ENCODE data around the gene COPS8.

The COPS8 gene

GRCh38 chr2:237099804-237100203 lies 14.1 kb downstream of the COPS8 start:
- DNase-seq (ENCODE audit: low spot score) = no peak

DNA sequence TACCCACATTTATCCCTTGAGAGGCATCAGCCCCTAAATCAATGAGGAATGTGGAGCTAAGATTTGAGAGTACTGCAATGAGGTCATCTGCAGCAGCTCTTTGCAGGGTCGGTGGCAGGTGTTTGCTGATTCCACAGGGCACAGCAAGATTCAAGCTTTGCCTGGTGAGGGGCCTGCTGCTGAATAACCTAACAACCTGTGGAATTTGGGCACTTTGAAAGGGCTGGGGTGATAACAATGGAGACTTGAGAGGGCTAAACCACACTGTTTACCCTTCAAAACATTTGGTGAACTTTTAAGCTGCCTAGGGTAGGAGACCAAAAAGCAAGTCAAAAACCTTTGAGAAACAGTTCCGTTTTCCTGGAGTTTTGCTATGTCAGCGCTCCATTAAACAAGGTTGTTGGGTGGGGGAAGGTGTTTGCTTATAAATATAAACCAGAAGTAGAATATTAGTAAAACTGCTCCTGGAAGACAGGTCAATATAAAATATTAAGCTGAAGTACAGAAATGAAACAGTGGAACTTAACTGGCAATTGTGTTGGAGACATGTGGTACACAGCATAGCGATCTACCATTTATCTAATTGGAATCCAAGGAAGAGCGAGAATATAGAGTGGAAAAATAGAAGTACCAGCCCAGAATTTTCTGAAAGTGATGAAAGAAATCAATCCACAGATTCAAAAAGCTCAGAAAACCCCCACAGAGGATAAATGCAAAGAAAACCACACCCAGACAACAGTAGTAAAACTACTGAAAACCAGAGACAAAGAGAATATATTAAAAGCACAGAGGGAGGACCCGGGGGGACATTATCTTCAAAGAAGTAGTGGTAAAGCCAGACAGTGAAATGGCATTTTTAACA lies 15.7 kb downstream of the COPS8 start:
- no peak for DNase-seq (ENCODE audit: low spot score)

- no peak for DNase-seq (ENCODE audit: low spot score)
These were observed 16.7 kb downstream of the COPS8 start for GRCh38 chr2:237102428-237102827.

DNA sequence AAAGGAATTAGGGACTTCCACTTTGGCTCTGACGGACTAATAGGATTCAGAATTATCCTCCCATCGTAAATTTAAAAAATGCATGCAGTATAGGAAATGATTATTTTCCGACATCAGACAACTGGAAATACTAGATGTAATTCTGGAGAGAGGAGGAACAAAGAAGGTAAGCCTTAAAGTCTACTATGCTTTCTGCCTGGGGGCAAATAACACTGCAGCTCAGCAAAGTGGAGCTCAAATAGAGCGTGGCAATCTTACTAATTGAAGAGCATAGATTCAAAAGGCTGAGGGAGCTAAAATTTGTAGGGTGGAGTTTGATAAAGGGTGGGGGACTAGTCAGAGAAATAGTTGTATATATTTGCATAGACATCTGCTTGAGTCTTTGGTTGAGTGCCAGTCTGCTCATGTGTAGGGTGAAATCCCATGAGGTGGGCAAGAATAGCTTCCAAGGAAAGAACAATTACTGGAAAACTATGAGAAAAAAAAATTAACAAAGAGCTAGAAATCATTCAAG lies 23.8 kb downstream of the COPS8 start:
- no peak for DNase-seq (ENCODE audit: low spot score)

DNA sequence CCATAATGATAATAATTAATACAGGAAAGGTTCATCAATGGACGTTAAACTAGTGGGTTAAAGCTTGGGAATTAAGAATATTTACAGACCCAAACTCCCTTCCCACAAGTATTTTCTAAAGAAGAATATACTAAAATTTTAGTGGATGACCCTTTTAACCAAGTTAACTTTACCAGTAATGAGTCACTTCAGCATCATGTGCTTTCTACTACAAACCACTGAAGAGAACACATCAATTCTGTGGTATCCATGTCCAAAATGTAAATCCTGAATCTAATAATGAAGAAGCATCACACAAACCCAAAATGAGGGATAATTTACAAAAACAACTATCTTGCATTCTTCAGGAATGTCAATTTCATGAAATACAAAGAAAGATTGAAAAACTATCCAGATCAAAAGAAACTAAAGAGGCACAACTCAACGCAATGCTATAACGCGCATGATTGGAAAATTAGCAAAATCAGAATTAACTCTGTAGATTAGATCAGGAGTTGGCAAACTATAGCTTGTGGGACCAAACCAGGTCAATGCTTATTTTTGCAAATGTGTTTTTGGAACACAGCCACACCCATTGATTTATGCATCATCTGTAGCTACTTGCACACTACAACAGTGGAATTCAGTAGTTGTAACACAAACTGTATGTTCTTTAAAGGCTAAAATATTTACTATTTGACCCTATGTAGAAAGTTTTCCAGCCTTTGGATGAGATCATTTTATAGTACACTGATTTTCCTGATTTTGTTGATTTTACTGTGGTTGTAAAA lies 27.5 kb downstream of the COPS8 start:
- no peak for DNase-seq (ENCODE audit: low spot score)

GRCh38 chr2:237115870-237116269 lies 30.2 kb downstream of the COPS8 start:
- no peak for DNase-seq (ENCODE audit: low spot score)

DNA sequence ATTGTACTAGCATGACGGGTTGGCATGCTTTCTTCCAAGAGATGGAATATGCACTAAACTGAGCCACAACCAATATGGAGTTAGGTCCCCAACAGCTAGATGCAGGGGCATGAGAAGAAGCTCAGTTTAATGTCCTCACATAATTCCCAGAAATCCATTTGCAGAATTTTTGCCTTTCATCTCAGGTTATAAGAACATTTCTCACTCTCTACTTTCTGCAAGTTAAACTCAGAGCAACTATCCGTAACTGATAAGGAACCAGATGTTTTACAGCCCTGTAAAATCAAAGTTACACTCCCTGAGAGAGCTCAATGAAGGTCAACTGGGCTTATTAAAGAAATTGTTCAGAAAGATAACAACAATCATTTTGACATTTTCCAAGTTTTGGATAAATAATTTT lies 30.7 kb downstream of the COPS8 start:
- no peak for DNase-seq (ENCODE audit: low spot score)

GRCh38 chr2:237118025-237118424 lies 32.3 kb downstream of the COPS8 start:
- DNase-seq (ENCODE audit: low spot score) = no peak

GRCh38 chr2:237118561-237119155 lies 33.0 kb downstream of the COPS8 start:
- DNase-seq (ENCODE audit: low spot score) = no peak

DNA sequence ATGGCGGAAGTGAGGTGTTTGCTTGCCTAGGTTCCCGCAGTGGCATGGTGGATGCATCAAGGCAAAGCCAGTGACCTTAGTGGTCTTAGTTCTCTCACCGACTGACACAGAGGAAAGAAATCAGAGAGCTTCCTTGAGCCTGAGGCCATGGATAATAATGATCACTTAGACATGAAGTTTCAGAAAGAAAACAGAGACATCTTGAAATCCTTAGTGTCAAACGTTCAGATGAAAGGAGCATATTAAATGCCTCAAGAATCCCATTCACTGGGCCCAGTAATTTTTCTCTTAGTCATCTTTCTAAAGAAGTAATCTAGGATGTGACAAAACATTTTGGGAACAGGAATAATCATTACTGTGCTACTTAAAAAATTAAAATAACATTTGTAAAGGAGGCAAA lies 35.2 kb downstream of the COPS8 start:
- DNase-seq (ENCODE audit: low spot score) = no peak

DNA sequence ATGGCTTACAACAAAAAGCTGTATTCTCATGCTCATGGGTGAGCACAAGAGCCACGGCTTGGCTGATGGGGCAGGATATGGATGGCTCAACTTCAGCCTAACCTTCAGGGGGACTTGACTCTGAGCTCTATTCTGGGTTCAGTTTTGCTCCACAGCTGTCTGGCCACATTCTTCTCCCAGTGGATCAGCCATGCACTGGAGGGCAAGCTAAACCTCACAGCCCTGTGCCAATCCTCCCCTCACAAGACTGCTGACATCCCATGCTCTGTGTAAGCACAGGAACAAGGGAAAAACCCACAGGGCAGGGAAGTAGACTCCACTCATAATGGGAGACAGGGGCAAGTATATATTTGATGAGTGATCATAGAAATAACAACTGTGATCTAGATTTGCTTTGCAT lies 35.6 kb downstream of the COPS8 start:
- no peak for DNase-seq (ENCODE audit: low spot score)

- peak; percentile 52 for DNase-seq (ENCODE audit: low spot score)
These were observed 36.6 kb downstream of the COPS8 start for GRCh38 chr2:237122214-237122666.

DNA sequence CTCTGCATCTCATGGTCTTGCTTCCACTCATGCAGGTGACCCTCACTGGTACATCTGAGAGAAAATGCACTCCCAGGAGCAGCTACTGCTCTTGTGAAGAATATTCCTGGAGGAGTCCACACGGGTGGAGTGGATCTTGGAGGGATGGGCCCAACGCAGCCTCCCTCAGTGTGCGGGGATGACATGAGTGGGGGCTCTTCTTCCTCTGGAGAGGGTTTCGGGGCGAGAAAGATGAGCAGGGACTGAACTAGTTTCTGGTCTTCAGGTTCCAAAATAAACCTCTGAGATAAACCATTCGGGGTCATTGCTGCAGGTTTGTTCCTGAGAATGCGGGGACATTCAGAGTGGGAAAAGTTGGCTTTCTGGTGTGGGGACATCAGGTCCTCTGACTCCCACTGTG lies 39.1 kb downstream of the COPS8 start:
- no peak for DNase-seq (ENCODE audit: low spot score)

DNA sequence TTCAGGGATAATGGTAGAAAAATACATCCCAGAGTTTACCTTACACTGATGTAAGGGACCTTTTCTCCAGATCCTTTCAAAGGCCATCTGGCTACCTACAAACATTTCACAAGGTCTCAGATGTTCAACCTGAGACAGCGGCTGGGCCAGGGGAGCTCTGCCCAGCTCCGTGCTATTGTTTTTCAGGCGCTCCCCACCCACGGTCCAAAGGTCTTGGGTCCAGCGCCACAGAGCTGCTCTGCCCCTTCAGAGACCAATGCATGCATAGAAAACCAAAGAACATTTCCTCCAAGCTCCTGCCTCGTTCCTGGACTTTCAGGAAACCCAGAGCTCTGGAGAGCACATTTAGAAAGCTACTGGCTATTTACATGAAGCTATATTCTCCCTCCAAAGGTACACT lies 40.3 kb downstream of the COPS8 start:
- no peak for DNase-seq (ENCODE audit: low spot score)

DNA sequence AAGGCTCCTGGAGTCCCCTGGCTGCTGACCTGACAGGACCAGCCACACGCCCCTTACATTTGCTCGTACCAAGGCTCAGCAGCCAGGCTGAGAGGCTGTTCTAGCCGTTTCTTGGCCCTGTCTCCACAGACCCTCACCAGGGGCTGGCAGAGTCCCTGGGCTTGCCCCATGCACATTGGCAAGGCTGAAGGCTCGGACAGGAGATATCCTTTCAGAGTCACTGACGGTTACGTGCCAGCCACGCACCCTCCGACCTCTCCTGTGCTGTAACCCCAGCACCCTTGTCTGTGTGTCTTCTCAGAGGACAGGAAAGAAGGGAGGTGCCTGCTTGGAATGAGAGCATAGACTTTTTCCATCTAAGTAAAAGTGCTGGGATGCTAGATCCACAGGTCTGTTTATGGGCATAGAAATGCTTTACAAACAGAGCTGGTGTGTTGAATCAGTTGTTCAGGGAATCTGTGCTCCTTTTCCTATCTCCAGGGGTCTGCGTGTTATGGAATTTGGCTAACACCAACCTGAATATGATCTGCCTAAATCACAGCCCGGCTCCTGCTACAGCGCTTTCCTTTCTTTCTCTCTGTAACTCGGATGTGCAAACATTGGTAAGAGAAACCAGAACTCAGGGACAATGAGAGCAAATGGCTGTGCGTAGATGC lies 41.0 kb downstream of the COPS8 start:
- DNase-seq (ENCODE audit: low spot score) = no peak

- no peak for DNase-seq (ENCODE audit: low spot score)
These were observed 42.5 kb downstream of the COPS8 start for GRCh38 chr2:237128026-237128703.

- no peak for DNase-seq (ENCODE audit: low spot score)
These were observed 43.3 kb downstream of the COPS8 start for GRCh38 chr2:237128845-237129592.

- no peak for DNase-seq (ENCODE audit: low spot score)
These were observed 44.1 kb downstream of the COPS8 start for GRCh38 chr2:237129625-237130263.

- DNase-seq (ENCODE audit: low spot score) = no peak
These were observed 45.1 kb downstream of the COPS8 start for GRCh38 chr2:237130562-237131421.
